ENCODE data around the gene PALLD.

DNA sequence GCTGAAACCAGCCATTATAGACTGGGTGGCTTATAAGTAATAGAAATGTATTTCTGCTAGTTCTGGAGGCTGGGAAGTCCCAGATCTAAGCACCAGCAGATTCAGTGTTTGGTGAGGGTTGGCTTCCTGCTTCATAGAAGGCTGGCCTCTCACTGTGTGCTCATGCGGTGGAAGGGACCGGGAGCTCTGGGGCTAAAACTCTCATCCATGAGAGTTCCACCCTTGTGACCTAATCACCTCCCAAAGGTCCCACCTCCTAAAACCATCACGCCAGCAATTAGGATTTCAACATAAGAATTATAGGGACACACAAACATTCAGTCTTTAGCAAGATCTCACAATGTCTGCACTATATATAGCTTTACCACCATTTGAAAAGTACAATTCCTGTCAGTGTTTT is 298.0 kb downstream of the PALLD start:
- TF ChIP-seq POLR2AphosphoS5 (IDR thresholded peaks at IDR 0.05; ENCODE audit: low read depth, low read length) = no peak
- TF ChIP-seq POLR2A (IDR thresholded peaks at IDR 0.05; ENCODE audit: low read depth, low read length) = no peak
- no peak for TF ChIP-seq SPI1 (IDR thresholded peaks at IDR 0.05; ENCODE audit: low read depth, low read length)
- no peak for TF ChIP-seq TAF1 (IDR thresholded peaks at IDR 0.05; ENCODE audit: low read depth, low read length)

Data from GM12891 (cell line).